Peyer's patch (tissue), 4 donors: ENCODE data around the gene PARVA.

Source experiments
- POLR2A ChIP-seq, 2 donors: fragments of 450-650 bp; IDR thresholded peaks; one replicate each; pipeline ENCODE4 v1.5.1; 2017; ENCODE audit warnings: antibody characterized with exemption in 2 of 2, mild to moderate bottlenecking in 2 of 2, moderate library complexity in 2 of 2
- TF ChIP-seq, protein P1 (sequence below), 6 experiments: fragments of 450-650 bp in 4 of 6; fragments of 200-600 bp in 2 of 6; sonication (generic) in 1 of 6; IDR thresholded peaks; one replicate each; pipeline ENCODE4 v1.5.1; 2017 to 2019; ENCODE audit warnings: antibody characterized with exemption in 6 of 6, mild to moderate bottlenecking in 3 of 6, moderate library complexity in 1 of 6

- TF ChIP-seq, protein P1, sequence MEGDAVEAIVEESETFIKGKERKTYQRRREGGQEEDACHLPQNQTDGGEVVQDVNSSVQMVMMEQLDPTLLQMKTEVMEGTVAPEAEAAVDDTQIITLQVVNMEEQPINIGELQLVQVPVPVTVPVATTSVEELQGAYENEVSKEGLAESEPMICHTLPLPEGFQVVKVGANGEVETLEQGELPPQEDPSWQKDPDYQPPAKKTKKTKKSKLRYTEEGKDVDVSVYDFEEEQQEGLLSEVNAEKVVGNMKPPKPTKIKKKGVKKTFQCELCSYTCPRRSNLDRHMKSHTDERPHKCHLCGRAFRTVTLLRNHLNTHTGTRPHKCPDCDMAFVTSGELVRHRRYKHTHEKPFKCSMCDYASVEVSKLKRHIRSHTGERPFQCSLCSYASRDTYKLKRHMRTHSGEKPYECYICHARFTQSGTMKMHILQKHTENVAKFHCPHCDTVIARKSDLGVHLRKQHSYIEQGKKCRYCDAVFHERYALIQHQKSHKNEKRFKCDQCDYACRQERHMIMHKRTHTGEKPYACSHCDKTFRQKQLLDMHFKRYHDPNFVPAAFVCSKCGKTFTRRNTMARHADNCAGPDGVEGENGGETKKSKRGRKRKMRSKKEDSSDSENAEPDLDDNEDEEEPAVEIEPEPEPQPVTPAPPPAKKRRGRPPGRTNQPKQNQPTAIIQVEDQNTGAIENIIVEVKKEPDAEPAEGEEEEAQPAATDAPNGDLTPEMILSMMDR (IDR thresholded peaks at IDR 0.05): no peak
- no peak for TF ChIP-seq POLR2A (IDR thresholded peaks at IDR 0.05)
Observed at GRCh38 chr11:12547953-12548650, 170.7 kb downstream of the PARVA start.
